Measurements from ENCODE around the gene SLIT3. TPM values are rescaled to one million over a fixed set of nuclear protein-coding genes. Genes with fewer than 3 reads are reported as not detected.

The SLIT3 gene
- total and polyA plus RNA-seq, 10 of the 15 experiments (the other 5 are each of a cell fraction or from before 2014, with no cell fraction given), result 0.05 TPM; not detected in 9

DNA sequence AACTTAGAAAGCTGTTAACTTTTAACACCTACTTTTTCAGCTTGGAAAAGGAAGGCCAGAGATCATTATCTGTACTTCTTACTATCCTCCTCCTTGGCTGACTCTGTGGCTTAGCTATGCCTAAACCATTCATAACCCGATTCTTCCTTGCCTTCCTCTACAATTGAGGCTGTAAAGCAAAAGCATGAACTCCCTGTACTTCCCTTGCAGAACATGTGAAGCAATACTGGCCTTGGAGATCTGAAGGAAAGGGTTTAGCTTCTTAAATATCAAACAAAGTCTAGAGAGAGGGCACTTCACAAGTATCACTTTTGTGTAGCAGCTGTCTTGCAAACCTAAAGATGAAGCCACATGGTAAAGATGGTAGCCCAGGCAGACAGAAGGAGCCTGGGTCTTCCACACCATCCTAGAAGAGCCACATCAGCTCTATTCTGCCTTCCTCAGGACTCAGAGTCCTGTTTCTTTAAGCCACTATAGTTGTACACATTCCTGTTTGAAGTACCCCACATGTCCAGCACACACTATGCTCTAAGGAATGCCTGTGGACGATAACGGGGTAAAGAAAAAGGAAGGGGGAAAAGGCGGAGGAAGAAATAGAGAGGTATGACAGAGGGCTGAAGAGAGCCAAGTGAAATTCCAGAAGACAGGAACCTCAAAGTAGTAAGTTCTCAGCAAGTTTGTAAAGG lies 169.2 kb downstream of the SLIT3 start:
- intact Hi-C loops (cut with micrococcal nuclease; ENCODE audit: unreplicated experiment) (no loop called here), in situ Hi-C loops (cut with MboI) (no loop called here)
- RAD21 ChIA-PET (ENCODE audit: unreplicated experiment), result no interaction called here
- H3K9ac ChIP-seq (ENCODE audit: control insufficient read depth, insufficient read depth, low read length), result no peak overlapping the region
- TF ChIP-seq, protein P1, sequence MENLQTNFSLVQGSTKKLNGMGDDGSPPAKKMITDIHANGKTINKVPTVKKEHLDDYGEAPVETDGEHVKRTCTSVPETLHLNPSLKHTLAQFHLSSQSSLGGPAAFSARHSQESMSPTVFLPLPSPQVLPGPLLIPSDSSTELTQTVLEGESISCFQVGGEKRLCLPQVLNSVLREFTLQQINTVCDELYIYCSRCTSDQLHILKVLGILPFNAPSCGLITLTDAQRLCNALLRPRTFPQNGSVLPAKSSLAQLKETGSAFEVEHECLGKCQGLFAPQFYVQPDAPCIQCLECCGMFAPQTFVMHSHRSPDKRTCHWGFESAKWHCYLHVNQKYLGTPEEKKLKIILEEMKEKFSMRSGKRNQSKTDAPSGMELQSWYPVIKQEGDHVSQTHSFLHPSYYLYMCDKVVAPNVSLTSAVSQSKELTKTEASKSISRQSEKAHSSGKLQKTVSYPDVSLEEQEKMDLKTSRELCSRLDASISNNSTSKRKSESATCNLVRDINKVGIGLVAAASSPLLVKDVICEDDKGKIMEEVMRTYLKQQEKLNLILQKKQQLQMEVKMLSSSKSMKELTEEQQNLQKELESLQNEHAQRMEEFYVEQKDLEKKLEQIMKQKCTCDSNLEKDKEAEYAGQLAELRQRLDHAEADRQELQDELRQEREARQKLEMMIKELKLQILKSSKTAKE (IDR thresholded peaks at IDR 0.05; ENCODE audit: low read depth, poor library complexity, severe bottlenecking), result no peak
- TF ChIP-seq, protein P2, sequence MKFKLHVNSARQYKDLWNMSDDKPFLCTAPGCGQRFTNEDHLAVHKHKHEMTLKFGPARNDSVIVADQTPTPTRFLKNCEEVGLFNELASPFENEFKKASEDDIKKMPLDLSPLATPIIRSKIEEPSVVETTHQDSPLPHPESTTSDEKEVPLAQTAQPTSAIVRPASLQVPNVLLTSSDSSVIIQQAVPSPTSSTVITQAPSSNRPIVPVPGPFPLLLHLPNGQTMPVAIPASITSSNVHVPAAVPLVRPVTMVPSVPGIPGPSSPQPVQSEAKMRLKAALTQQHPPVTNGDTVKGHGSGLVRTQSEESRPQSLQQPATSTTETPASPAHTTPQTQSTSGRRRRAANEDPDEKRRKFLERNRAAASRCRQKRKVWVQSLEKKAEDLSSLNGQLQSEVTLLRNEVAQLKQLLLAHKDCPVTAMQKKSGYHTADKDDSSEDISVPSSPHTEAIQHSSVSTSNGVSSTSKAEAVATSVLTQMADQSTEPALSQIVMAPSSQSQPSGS (IDR thresholded peaks at IDR 0.05; ENCODE audit: low read length), result no peak
- TF ChIP-seq BMI1 (IDR thresholded peaks at IDR 0.05; ENCODE audit: borderline replicate concordance) (no peak), SREBF1 (IDR thresholded peaks at IDR 0.05; ENCODE audit: low read length) (no peak), IKZF2 (IDR thresholded peaks at IDR 0.05) (no peak), ZNF217 (IDR thresholded peaks at IDR 0.05) (no peak), MTA3 (IDR thresholded peaks at IDR 0.05; ENCODE audit: borderline replicate concordance, low read length) (no peak), TBL1XR1 (IDR thresholded peaks at IDR 0.05; ENCODE audit: low read depth, low read length) (no peak), MEF2B (IDR thresholded peaks at IDR 0.05; ENCODE audit: partially characterized antibody, poor library complexity, severe bottlenecking) (no peak), DPF2 (IDR thresholded peaks at IDR 0.05) (no peak)
- H3K9me3 ChIP-seq (replicated peaks; ENCODE audit: control insufficient read depth, insufficient read depth, low read length), result no peaks in the 10 kb centered on the region
- FAIRE-seq, result no peak
- H3K4me3 ChIP-seq, result no peak overlapping the region
- ATAC-seq, result no peak
- 38% methylated on average over 4 of the region's 4 CpGs for WGBS (ENCODE audit: insufficient coverage, insufficient replicate concordance, low lambda C conversion rate, missing lambda C conversion rate)
- no peaks in the 10 kb centered on the region for H3K36me3 ChIP-seq (ENCODE audit: control insufficient read depth in 2 of 2, insufficient read depth in 2 of 2, low read length in 1 of 2)
- H3K79me2 ChIP-seq (ENCODE audit: control insufficient read depth, insufficient read depth, low read length), result no peaks in the 10 kb centered on the region
- CTCF ChIA-PET, result no interaction called here
- no peaks in the 10 kb centered on the region for H4K20me1 ChIP-seq (ENCODE audit: control insufficient read depth, insufficient read depth)
- SMC1A ChIA-PET (ENCODE audit: uncharacterized antibody, unreplicated experiment), result interaction anchor here (0.6 to 0.7 kb wide), 2 partner anchors 173 to 760 kb away, joined by 3 read pairs; no protein-coding TSS in a partner anchor
- DNase-seq (ENCODE audit: low read depth, low spot score), result no peak
- POLR2A ChIA-PET, result no interaction called here
- peaks cover 1 to 2% of the 10 kb centered on the region in 2 experiments; a peak in 1 of 4 replicates for H3K27me3 ChIP-seq (replicated peaks in 1 of 2; ENCODE audit: control insufficient read depth in 2 of 2, insufficient read depth in 2 of 2, low read length in 1 of 2)
- H3K4me1 ChIP-seq (ENCODE audit: control insufficient read depth, insufficient read depth, low read length), result no peaks in the 10 kb centered on the region
- BruUV-seq (replicated peaks), result no TSS peak
- H2AFZ ChIP-seq (ENCODE audit: control insufficient read depth, low read depth, low read length), result no peak overlapping the region
- H3K4me2 ChIP-seq (ENCODE audit: control insufficient read depth, insufficient read depth), result no peak overlapping the region
- no peak overlapping the region for H3K27ac ChIP-seq (ENCODE audit: control insufficient read depth, insufficient read depth)
